Activated CD8-positive, alpha-beta memory T cell treated with anti-CD3 and anti-CD28 coated beads for 24 hours (primary cell): Measurements from ENCODE around the gene MAP1S.
"Not testable (repeated sequence)": the region's sequence is repeated elsewhere in the genome, so short reads cannot be mapped to it uniquely, and the experiment has no call there.

ENCODE experiments used
- DNase-seq: peaks from one replicate; pipeline ENCODE4 v3.0.0-alpha.2; 2020

The MAP1S gene

DNA sequence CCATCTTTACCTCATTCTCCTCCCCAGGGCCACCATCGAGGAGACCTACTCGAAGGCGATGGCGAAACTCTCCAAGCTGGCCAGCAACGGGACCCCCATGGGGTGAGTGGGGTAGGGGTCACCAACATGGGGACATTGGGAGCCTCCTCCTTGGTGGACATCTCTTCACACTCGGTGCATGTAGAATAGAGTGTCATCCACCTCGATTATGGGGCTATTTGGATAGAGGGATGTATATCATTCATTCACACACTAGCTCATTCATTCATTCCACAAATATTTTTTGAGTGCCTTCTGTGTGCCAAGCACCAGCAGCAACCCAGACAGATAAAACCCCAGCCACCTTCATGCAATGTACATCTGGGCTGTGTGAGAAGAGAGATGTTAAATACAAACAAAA is 45.1 kb downstream of the MAP1S start:
- DNase-seq = no peak

GRCh38 chr19:17765069-17765618 is 45.9 kb downstream of the MAP1S start:
- DNase-seq = no peak

GRCh38 chr19:17766543-17767131 is 47.4 kb downstream of the MAP1S start:
- no peak for DNase-seq

DNA sequence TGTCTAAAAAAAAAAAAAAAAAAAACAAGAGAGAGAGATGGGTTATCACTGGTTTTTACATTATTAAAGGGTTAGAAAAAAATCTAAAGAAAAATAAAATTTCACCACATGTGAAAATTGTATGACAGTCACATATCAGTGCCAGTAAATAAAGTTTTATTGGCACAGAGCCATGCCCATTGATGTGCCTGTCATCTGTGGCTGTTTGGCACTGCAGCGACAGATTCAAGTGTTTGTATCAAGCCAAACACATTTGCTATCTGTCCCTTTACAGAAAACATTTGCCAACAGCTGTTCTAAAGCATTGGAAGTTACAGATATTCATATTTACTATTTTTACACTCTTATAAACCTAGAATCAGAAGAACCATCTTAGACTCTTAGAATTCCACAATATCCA is 48.3 kb downstream of the MAP1S start:
- DNase-seq = no peak

- no peak for DNase-seq
Measured at GRCh38 chr19:17770613-17771012, 51.3 kb downstream of the MAP1S start.

GRCh38 chr19:17772172-17772571 is 52.9 kb downstream of the MAP1S start:
- no peak for DNase-seq

GRCh38 chr19:17775245-17775927 is 56.1 kb downstream of the MAP1S start:
- DNase-seq = peak; percentile 81

- no peak for DNase-seq
Measured at GRCh38 chr19:17775991-17776803, 56.9 kb downstream of the MAP1S start.

- DNase-seq = not testable (repeated sequence)
Measured at GRCh38 chr19:17777840-17778239, 58.6 kb downstream of the MAP1S start.

DNA sequence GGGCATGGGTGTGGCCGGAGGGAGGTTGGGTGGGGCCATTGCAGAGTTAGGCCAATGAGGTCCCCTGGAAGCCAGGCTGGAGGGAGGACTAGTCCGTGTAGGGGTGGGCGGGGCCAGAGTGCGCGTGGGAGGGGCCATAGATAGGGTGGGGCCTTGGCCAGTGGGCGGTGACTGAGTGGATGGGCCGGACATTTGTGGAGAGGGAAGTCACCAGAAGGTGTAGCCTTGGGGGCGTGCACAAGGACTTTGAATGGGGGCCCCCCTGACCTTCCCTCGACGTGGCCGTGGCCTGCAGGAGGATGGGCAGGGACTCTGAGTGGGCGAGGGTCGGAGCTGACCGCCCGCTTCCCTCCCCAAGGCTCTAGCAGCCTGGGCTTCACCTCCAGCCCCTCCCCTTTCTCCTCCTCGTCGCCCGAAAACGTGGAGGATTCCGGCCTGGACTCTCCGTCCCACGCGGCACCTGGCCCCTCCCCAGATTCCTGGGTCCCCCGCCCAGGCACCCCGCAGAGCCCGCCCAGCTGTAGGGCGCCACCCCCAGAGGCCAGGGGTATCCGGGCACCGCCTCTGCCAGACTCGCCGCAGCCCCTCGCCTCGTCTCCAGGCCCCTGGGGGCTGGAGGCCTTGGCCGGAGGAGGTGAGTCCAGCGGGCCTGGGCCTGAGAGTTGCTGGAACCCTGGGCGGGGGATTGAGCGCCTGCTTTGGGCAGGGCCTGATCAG is 59.1 kb downstream of the MAP1S start:
- peak; percentile 78 for DNase-seq

DNA sequence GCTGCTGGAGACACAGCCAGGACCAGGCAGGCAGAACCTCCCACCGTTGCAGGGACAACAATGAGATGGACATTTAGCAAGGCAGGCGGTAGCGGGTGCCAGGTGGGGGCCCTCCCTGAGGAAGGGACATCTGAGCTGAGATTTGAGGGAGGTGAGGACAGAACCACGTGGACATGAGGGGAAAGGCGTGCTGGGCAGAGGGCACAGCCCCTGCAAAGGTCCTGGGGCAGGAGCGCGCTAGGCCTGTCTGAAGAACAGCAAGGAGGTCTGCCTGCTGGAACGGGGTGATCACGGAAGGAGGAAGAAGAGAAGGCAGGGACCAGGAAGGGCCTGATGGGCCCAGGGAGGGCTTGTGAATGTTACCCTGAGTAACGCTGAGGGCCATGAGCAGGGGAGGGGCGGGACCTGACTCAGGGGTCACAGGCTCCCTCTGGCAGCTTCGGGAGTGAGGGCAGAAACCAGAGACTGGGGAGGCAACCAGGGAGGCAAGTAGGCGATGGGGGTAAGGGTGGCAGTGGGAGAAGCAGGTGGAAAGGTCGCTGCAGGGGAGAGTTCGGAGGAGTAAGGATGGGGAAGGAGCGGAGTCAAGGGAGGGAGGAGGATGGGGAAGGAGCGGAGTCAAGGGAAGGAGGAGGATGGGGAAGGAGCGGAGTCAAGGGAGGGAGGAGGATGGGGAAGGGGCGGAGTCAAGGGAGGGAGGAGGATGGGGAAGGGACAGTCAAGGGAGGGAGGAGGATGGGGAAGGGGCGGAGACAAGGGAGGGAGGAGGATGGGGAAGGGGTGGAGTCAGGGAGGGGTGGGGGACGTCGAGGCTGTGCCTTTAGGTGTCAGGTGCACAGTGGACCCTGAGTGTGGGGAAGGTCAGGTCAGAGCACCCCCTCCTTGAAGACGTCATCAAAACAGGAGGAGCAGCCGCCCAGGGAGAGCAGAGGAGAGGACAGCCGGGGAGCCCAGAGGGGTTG is 60.0 kb downstream of the MAP1S start:
- no peak for DNase-seq

DNA sequence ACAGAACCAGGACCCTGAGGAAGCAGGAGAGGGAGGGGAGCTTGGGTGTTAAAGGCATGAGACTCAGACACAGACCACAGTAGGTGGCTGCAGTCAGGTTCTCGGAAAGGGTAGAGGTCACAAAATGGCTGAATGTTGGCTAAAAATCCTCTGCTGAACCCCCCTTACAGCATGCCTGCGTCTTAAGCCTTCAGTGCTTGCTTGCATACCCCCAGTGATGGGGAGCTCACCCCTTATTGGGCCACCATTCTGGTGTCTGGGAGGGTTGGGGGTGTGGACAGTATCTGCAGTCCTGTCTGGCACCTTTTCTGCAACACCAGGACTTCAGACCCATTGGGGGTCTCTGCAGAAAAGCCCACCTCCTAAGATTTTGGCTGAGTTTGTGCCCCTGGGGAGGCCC is 61.5 kb downstream of the MAP1S start:
- DNase-seq = no peak

- DNase-seq = not testable (repeated sequence)
Measured at GRCh38 chr19:17783721-17784120, 64.4 kb downstream of the MAP1S start.
